Karpas-422 (cell line): ENCODE measurements around the gene ADCK1. TPM values are rescaled to one million over a fixed set of nuclear protein-coding genes. Genes with fewer than 3 reads are reported as not detected.

Experiments
- DNase-seq: peaks from one replicate; pipeline ENCODE4 v3.0.0-alpha.2; 2015
- H2AFZ ChIP-seq: fragments of 200-600 bp; sonication (generic); 2 replicates; pipeline ENCODE4 v1.6.1; 2014; ENCODE audit warnings: antibody characterized with exemption, low read length, mixed read lengths
- H3K27ac ChIP-seq: fragments of 200-600 bp; sonication (generic); 2 replicates; pipeline ENCODE4 v1.5.1; 2014; ENCODE audit warnings: mild to moderate bottlenecking, low read length, moderate library complexity
- H3K27me3 ChIP-seq: fragments of 200-600 bp; sonication (generic); 2 replicates; pipeline ENCODE4 v1.6.1; 2014; ENCODE audit warnings: low read length, mixed read lengths
- H3K36me3 ChIP-seq: fragments of 200-600 bp; sonication (generic); 2 replicates; pipeline ENCODE4 v1.6.1; 2014; ENCODE audit warnings: low read length, mixed read lengths; ENCODE audit not compliant: insufficient read depth
- H3K4me1 ChIP-seq: fragments of 200-600 bp; sonication (generic); 2 replicates; pipeline ENCODE4 v1.6.1; 2014; ENCODE audit warnings: mild to moderate bottlenecking, low read length, mixed read lengths
- H3K4me2 ChIP-seq: fragments of 200-600 bp; sonication (generic); 2 replicates; pipeline ENCODE4 v1.6.1; 2014; ENCODE audit warnings: low read length, low read depth, mild to moderate bottlenecking; ENCODE audit not compliant: poor library complexity, severe bottlenecking
- H3K4me3 ChIP-seq: fragments of 200-600 bp; sonication (generic); 2 replicates; pipeline ENCODE4 v1.5.1; 2014; ENCODE audit warnings: mild to moderate bottlenecking, antibody characterized with exemption, low read length, mixed read lengths
- H3K79me2 ChIP-seq: fragments of 200-600 bp; sonication (generic); 2 replicates; pipeline ENCODE4 v1.6.1; 2014; ENCODE audit warnings: mild to moderate bottlenecking, low read length, mixed read lengths
- H3K9ac ChIP-seq: fragments of 200-600 bp; sonication (generic); 2 replicates; pipeline ENCODE4 v1.6.0; 2014; ENCODE audit warnings: low read length
- H3K9me2 ChIP-seq: fragments of 200-600 bp; sonication (generic), shearing (Covaris generic); replicated peaks from 2 replicates; pipeline ENCODE4 v1.6.0; 2014; ENCODE audit warnings: mild to moderate bottlenecking, low read length, moderate library complexity; ENCODE audit not compliant: insufficient read depth
- H3K9me3 ChIP-seq: fragments of 300-700, 200-600 bp; sonication (generic); 2 replicates; pipeline ENCODE4 v1.6.1; 2014; ENCODE audit warnings: low read length, mixed read lengths
- H4K20me1 ChIP-seq: fragments of 200-600 bp; sonication (generic); 2 replicates; pipeline ENCODE4 v1.6.1; 2014; ENCODE audit warnings: mild to moderate bottlenecking, antibody characterized with exemption, low read length, low read depth; ENCODE audit not compliant: insufficient read depth
- total RNA-seq: library from RNA; depleted of rRNA; stranded (reverse); fragments of >200 nt; shearing (Covaris generic); gene quantifications from 2 replicates; pipeline ENCODE4 v1.2.3, GENCODE V29; 2014; ENCODE audit warnings: low replicate concordance

The ADCK1 gene
- total RNA-seq, 1 experiment from 2014 or later, result 9.7 TPM

- Histone ChIP-seq H3K4me2 (no peak overlapping the region), H2AFZ (no peak overlapping the region), H3K4me1 (no peaks in the 10 kb centered on the region), H3K27me3 (no peaks in the 10 kb centered on the region), H3K9me3 (0 out of 2 replicates have a peak, but pooled peaks cover 3% of the 10 kb centered on the region), H3K9ac (no peak overlapping the region), H3K36me3 (no peaks in the 10 kb centered on the region), H4K20me1 (no peaks in the 10 kb centered on the region), H3K9me2 (no peaks in the 10 kb centered on the region), H3K4me3 (no peak overlapping the region), H3K79me2 (no peaks in the 10 kb centered on the region), H3K27ac (no peak overlapping the region)
- no peak for DNase-seq
Measured at GRCh38 chr14:77870646-77871045, 70.7 kb downstream of the ADCK1 start.

DNA sequence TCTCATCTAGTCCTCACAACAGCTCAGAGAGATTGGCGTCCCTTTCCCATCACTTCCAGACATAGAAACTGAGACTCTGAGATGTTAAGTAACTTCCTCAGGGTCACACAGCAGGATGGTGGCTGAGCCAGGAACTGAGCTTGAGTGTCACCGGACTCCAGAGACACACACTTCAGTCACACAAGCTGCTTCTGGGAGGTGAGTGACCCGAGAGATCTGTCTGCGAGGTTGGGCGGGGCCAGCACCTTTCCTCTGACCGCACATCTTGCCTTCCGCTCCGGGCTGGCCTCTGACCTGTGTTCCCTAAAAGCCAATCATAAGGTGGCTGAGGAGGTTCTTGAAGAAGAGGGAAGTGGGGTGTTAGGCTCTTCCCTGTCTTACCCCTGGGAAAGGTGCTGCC is 72.2 kb downstream of the ADCK1 start:
- H3K36me3 ChIP-seq, result no peaks in the 10 kb centered on the region
- H3K27me3 ChIP-seq, result no peaks in the 10 kb centered on the region
- H2AFZ ChIP-seq, result no peak overlapping the region
- no peaks in the 10 kb centered on the region for H4K20me1 ChIP-seq
- H3K27ac ChIP-seq, result no peak overlapping the region
- 0 out of 2 replicates have a peak, but pooled peaks cover 3% of the 10 kb centered on the region for H3K9me3 ChIP-seq
- no peak overlapping the region for H3K4me3 ChIP-seq
- H3K4me1 ChIP-seq, result no peaks in the 10 kb centered on the region
- no peak overlapping the region for H3K9ac ChIP-seq
- H3K79me2 ChIP-seq, result no peaks in the 10 kb centered on the region
- no peak for DNase-seq
- H3K9me2 ChIP-seq, result no peaks in the 10 kb centered on the region
- H3K4me2 ChIP-seq, result no peak overlapping the region

DNA sequence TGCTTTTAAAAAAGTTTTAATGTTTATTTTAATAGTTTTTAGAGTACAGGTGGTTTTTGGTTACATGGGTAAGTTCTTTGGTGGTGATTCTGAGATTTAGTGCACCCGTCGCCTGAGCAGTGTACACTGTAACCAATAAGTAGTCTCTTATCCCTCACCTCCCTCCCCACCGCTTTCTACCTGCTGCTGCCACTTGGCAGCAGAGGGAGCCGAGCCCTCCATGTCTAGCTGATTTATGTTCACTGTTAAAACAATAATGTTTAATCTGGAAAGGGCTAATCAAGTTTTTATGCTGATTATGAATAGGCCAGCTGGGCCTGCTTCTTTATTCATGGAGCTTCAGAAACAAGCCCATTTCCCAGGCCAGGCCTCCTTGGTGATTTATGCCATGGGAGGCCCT is 73.1 kb downstream of the ADCK1 start:
- Histone ChIP-seq H3K9me3 (0 out of 2 replicates have a peak, but pooled peaks cover 3% of the 10 kb centered on the region), H3K27ac (no peak overlapping the region), H3K4me1 (no peaks in the 10 kb centered on the region), H3K27me3 (no peaks in the 10 kb centered on the region), H3K9ac (no peak overlapping the region), H3K79me2 (no peaks in the 10 kb centered on the region), H3K36me3 (no peaks in the 10 kb centered on the region), H3K4me2 (no peak overlapping the region), H4K20me1 (no peaks in the 10 kb centered on the region; the same call in 1 of the 2 replicates), H3K4me3 (no peak overlapping the region), H2AFZ (no peak overlapping the region), H3K9me2 (no peaks in the 10 kb centered on the region)
- DNase-seq, result no peak

GRCh38 chr14:77878783-77879182 is 78.9 kb downstream of the ADCK1 start:
- Histone ChIP-seq H3K36me3 (no peaks in the 10 kb centered on the region), H3K9me3 (no peaks in the 10 kb centered on the region), H4K20me1 (no peaks in the 10 kb centered on the region; the same call in 1 of the 2 replicates), H3K4me3 (no peak overlapping the region), H3K27me3 (no peaks in the 10 kb centered on the region), H3K9me2 (no peaks in the 10 kb centered on the region), H3K27ac (no peak overlapping the region), H3K9ac (no peak overlapping the region), H2AFZ (no peak overlapping the region), H3K79me2 (no peaks in the 10 kb centered on the region), H3K4me2 (no peak overlapping the region), H3K4me1 (0 out of 2 replicates have a peak, but pooled peaks cover 6% of the 10 kb centered on the region)
- DNase-seq, result no peak

DNA sequence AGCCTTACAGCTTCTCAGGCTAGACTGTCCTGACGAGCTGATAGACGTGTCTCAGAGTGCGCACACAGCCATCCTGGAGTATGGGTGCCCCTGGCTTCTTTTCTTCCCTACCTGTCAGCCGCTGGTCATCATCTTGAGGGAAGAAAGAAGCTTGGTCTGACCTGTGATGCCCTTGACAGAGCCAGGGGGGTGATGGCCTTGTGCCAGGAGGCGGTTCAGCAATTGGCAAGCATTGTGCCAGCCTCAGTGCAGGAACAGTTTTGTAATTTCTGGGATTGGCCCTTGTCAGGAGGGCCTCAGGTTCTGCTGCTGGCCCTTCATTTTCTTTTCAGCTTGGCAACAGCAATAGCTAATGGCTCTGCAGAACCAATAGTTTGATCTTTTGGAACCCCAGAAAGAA is 80.1 kb downstream of the ADCK1 start:
- H2AFZ ChIP-seq, result no peak overlapping the region
- H4K20me1 ChIP-seq, result no peaks in the 10 kb centered on the region; the same call in 1 of the 2 replicates
- no peaks in the 10 kb centered on the region for H3K9me3 ChIP-seq
- H3K27me3 ChIP-seq, result no peaks in the 10 kb centered on the region
- no peak for DNase-seq
- no peaks in the 10 kb centered on the region for H3K9me2 ChIP-seq
- H3K4me3 ChIP-seq, result no peak overlapping the region
- no peak overlapping the region for H3K9ac ChIP-seq
- no peaks in the 10 kb centered on the region for H3K36me3 ChIP-seq
- no peak overlapping the region for H3K4me2 ChIP-seq
- no peak overlapping the region for H3K27ac ChIP-seq
- H3K79me2 ChIP-seq, result no peaks in the 10 kb centered on the region
- 0 out of 2 replicates have a peak, but pooled peaks cover 6% of the 10 kb centered on the region for H3K4me1 ChIP-seq

- H3K9me2 ChIP-seq, result no peaks in the 10 kb centered on the region
- no peak overlapping the region for H3K27ac ChIP-seq
- no peak overlapping the region for H3K9ac ChIP-seq
- 0 out of 2 replicates have a peak, but pooled peaks cover 6% of the 10 kb centered on the region for H3K4me1 ChIP-seq
- H3K4me2 ChIP-seq, result no peak overlapping the region
- no peaks in the 10 kb centered on the region; the same call in 1 of the 2 replicates for H4K20me1 ChIP-seq
- H3K36me3 ChIP-seq, result no peaks in the 10 kb centered on the region
- H3K4me3 ChIP-seq, result no peak overlapping the region
- H3K9me3 ChIP-seq, result no peaks in the 10 kb centered on the region
- no peak overlapping the region for H2AFZ ChIP-seq
- H3K79me2 ChIP-seq, result no peaks in the 10 kb centered on the region
- no peaks in the 10 kb centered on the region for H3K27me3 ChIP-seq
- DNase-seq, result peak; percentile 58
Measured at GRCh38 chr14:77882098-77882497, 82.2 kb downstream of the ADCK1 start.

GRCh38 chr14:77882636-77883035 is 82.7 kb downstream of the ADCK1 start:
- Histone ChIP-seq H3K4me2 (no peak overlapping the region), H3K79me2 (no peaks in the 10 kb centered on the region), H3K36me3 (no peaks in the 10 kb centered on the region), H3K27me3 (no peaks in the 10 kb centered on the region), H3K27ac (no peak overlapping the region), H3K9ac (no peak overlapping the region), H3K9me2 (no peaks in the 10 kb centered on the region), H4K20me1 (no peaks in the 10 kb centered on the region; the same call in 1 of the 2 replicates), H2AFZ (no peak overlapping the region), H3K9me3 (no peaks in the 10 kb centered on the region), H3K4me1 (0 out of 2 replicates have a peak, but pooled peaks cover 6% of the 10 kb centered on the region), H3K4me3 (no peak overlapping the region)
- DNase-seq, result no peak

GRCh38 chr14:77883131-77883846 is 83.4 kb downstream of the ADCK1 start:
- no peak overlapping the region for H3K4me3 ChIP-seq
- H3K27ac ChIP-seq, result no peak overlapping the region
- no peaks in the 10 kb centered on the region for H4K20me1 ChIP-seq
- H2AFZ ChIP-seq, result no peak overlapping the region
- no peak overlapping the region for H3K4me2 ChIP-seq
- H3K9ac ChIP-seq, result no peak overlapping the region
- H3K79me2 ChIP-seq, result no peaks in the 10 kb centered on the region
- H3K27me3 ChIP-seq, result no peaks in the 10 kb centered on the region
- no peaks in the 10 kb centered on the region for H3K9me2 ChIP-seq
- no peaks in the 10 kb centered on the region for H3K36me3 ChIP-seq
- H3K9me3 ChIP-seq, result no peaks in the 10 kb centered on the region
- DNase-seq, result no peak
- H3K4me1 ChIP-seq, result 0 out of 2 replicates have a peak, but pooled peaks cover 6% of the 10 kb centered on the region
